DMS 273 treated with DMSO at 0.1 percent for 48 hours (cell line): ENCODE data around the gene BICD1.
"Not testable (repeated sequence)": the region's sequence is repeated elsewhere in the genome, so short reads cannot be mapped to it uniquely, and the experiment has no call there.

ENCODE experiments used
- DNase-seq: peaks from one replicate; lab custom pipeline; 2025; lab: John Stamatoyannopoulos, UW

Gene BICD1

GRCh38 chr12:32146074-32146873 is 39.6 kb downstream of the BICD1 start:
- no peak for DNase-seq

DNA sequence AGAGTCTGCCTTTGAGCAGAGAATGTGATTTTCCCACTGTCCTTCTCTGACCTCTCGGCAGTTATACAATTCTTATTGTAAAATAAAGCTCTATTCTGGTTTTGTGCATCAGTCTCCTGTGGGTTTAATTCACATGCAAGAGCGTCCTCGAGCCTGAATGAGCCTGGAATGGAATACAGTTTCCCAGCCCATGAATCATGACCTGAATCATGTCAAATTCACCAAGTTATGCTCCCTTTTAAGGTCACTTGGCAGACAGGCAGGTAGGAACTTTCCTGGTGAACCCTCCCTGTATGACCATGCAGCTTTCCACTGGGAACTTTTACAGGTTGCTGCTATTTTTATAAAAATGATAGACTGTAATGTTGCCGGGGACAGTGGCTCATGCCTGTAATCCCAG is 41.7 kb downstream of the BICD1 start:
- no peak for DNase-seq

GRCh38 chr12:32149489-32149888 is 42.8 kb downstream of the BICD1 start:
- no peak for DNase-seq

DNA sequence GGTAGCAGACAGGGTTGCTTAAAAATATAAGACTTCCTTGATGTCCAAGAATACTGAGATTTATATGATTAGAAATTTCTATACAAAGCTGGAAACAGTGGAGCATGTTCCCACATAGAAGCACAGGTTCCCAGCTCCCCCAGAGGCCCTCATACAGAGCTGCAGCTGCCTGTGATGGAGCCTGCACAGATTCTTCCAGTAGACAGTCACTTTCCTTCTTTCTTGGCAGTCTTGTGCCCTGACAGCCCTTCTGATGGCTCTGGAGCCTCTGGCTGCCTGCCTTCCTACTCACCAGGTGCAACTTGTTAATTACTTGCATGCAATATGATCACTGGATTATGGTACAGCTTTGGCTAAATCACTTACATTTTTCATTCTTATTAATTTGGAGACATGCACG is 44.4 kb downstream of the BICD1 start:
- DNase-seq: peak; percentile 23

DNA sequence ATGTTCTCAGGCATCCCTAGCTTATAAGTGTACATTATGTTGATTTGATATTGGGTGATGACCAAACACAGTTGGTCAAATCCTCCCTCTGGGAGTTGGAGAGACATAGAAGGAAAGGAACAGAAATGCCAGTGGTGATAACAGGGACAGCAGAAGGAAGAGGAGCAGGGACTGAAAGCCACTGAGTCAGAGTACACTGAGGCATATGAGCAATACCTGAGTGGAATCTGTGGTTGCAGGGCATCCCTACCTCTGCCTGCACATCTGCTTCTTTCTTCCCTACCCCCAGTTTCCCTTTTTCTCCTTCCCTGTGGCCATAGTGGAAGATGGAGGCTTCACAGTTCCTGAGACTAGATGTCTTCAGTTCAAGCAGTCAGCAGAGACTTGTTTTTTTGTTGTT is 44.9 kb downstream of the BICD1 start:
- DNase-seq: no peak

- peak; percentile 92 for DNase-seq
These were observed 48.4 kb downstream of the BICD1 start for GRCh38 chr12:32155041-32155440.

GRCh38 chr12:32155961-32156529 is 49.4 kb downstream of the BICD1 start:
- peak; percentile 44 for DNase-seq

DNA sequence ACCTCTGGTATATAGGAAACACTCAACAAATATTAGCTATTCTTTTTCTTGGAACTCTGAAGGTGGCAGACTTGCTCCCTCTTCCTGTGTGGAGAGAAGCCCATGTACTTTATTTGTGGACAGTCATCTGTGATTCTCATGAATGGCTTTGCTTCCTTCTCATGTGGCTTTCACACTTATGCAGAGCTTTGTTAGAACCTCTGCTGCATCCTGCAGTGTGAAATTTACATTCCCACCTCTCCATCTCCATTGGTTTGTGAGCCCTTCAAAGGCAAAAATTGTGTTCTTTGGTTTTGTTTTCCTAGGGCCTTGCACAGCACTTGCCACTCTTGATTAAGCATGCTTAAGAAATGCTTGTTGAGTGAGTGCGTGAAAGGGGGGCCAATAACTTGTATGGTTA is 51.9 kb downstream of the BICD1 start:
- DNase-seq: no peak

GRCh38 chr12:32159381-32159780 is 52.7 kb downstream of the BICD1 start:
- no peak for DNase-seq

DNA sequence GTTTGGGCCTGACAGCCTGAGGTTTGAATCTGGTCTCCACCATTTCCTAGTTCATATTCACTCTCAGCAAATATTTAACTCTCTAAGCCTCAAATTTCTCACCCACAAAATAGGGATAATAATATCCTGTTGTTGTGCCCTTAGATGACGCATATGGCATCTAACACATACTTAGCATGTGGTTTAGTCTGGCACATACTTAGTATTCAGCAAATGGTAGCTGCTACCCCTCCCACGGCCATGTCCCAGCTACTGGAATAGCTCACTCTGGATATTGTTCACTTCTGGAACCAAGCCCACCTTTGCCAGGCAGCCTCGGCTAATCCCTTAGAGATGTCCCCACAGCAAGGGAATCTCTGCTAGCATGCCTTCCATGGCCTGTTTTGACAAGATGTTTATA is 53.3 kb downstream of the BICD1 start:
- peak; percentile 17 for DNase-seq

DNA sequence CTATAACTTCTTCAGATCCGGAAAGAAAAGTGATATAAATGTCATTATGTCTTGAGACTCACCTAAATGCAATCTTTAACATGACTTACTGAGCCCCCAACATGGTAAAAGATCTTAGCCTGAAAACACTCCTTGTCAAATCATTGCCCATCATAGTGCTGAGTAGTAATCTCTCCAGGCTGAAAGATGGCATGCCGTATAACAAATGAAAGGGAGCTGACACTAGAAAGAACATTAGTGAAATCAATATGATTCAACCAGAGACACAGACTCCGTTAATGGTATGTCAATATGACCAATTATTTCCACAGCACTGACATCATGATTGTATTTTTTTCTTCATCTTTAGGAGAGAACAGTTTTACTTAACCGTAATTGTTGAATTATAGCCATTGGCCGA is 54.4 kb downstream of the BICD1 start:
- DNase-seq: no peak

DNA sequence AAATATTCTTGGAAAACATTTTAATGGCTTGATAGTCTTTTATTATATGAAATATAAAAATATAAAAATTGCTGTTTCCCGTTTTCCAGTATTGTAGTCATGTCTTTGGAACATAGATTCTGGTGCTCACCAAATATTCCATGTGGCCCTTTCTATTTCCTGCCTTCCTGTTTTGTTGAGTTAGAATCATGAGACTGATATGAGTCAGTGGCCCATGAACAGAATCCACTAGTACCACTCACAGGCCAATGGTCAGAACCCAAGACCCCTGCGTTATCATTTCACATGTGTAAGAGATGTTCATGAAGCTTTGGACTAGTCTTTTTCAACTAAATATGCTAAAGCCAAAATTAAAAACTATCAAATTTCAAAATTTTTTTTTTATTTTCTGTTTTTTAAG is 56.9 kb downstream of the BICD1 start:
- DNase-seq: no peak

DNA sequence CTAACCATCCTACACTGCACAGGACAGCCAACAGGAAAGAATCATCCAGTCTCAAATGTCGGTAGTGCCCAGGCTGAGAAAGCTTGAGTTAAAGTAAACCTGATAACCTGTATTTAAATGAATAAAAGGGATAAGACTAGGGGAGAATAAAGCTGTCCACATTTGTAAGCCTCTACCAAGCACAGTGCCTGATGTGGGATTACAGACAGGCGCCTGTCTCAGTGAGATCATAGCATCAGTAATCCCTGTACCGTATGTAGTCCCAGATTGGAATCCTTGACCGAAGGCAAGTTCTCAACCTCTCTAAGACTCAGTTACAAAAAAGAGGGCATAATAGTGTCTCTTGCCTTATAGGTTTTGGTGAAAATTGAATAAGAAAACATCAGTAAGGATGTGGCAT is 59.9 kb downstream of the BICD1 start:
- DNase-seq: no peak

DNA sequence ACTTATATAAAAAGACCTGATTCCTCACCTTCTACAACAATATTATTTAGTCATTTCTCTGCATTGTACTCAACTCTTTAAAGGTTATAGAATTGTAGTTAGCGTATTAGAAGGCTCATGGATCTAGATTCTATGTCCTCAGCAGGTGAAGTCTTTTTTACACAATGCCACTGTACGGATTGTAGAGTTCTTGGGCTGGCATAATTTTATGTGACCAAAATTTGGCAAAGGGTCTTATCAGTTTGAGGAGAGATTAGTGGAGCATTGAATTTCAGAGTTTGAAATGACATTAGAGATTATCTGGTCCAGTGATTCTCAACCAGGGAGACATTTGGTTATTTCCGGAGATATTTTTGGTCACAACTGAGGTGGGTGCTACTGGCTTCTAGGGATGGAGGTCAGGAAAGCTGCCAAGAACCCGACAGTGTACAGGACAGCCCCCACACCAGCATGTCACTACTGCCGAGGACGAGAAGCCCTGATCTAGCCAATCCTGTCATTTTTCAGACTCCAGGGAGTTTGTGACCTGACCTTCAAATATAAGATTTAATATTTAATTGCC is 63.9 kb downstream of the BICD1 start:
- no peak for DNase-seq

DNA sequence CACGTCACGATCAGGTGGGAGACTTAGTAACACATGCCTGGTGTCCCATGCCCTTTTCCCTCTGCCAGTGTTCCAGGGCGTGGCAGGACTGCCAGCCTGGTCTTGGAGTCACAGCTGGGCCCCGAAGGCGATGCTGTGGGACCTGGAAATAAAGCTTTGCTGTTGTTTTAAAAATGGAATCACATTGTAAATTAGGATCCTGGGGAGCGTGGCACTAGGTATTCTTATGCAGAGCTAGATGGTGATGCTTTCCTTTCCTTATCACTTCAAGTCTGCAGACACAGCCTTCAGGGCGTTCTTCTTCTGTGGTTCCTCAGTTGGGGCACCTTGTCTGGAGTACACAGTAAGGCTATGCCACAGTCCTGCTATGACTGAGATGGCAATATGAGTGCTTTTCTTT is 64.6 kb downstream of the BICD1 start:
- no peak for DNase-seq

DNA sequence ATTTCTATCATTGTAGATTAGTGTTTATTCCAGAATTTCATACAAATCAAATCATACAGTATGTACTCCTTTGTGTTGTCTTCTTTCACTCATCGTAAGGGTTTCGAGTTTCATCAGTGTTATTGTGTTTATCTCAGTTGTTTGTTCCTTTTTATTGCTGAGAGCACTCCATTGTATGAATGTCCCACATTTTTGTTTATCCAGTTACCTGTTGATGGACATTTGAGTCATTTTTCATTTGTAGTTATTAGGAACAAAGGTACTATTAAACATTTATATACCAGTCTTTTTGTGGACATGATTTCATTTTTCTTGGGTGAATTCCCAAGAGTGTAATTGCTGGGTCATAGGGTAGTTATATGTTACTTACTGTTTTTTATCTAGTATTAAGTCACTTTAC is 70.0 kb downstream of the BICD1 start:
- no peak for DNase-seq

- peak; percentile 50 for DNase-seq
These were observed 71.8 kb downstream of the BICD1 start for GRCh38 chr12:32178341-32179010.

DNA sequence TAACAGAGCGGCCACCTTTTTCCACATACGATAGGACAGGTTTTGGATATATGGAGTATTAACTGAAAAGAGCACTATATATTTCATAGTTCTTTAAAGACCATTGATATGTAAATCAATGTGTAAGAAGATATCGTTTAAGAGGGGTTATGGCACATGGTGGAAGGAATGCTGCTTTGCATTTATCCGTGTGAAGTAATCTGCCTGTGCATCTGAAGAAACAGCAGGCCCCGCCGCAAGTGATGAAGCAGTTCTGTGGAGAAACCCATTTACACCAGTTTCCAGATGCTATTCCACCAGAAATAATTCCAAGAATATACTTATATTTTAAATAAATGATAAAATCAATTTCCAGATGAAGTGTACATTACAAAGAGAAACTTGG is 72.4 kb downstream of the BICD1 start:
- peak; percentile 50 for DNase-seq

GRCh38 chr12:32181498-32182175 is 75.0 kb downstream of the BICD1 start:
- peak; percentile 34 for DNase-seq

DNA sequence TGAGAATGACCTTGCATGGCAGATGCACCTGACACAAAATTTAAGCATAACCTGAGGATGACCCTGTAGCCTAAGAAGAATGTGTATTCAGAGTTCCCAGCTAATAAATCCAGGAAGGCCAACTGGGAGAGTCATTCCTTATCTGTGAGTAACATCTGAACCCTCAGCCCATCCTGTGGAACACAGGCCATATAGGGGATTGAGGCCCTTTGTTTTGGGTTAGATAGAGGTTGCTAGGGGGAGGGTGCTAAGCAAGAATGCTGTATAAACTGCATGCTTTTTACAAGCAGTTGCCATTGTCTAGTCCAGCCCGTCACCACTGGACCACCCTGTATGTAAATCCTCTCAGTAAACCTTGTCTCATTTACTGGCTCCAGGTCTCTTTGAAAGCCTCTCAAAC is 77.0 kb downstream of the BICD1 start:
- DNase-seq: no peak

- DNase-seq: not testable (repeated sequence)
These were observed 80.5 kb downstream of the BICD1 start for GRCh38 chr12:32187127-32187526.

- DNase-seq: no peak
These were observed 84.8 kb downstream of the BICD1 start for GRCh38 chr12:32191445-32191844.
